NCI-H526 (cell line): ENCODE results near the gene RALGAPB.
"Not testable (repeated sequence)": the region's sequence is repeated elsewhere in the genome, so short reads cannot be mapped to it uniquely, and the experiment has no call there.

Source experiments
- DNase-seq, 2 experiments: peaks; one replicate each; lab custom pipeline; 2025; lab: John Stamatoyannopoulos, UW

RALGAPB gene

GRCh38 chr20:38447251-38447661 is 25.4 kb upstream of the RALGAPB start:
- DNase-seq, result no peak

DNA sequence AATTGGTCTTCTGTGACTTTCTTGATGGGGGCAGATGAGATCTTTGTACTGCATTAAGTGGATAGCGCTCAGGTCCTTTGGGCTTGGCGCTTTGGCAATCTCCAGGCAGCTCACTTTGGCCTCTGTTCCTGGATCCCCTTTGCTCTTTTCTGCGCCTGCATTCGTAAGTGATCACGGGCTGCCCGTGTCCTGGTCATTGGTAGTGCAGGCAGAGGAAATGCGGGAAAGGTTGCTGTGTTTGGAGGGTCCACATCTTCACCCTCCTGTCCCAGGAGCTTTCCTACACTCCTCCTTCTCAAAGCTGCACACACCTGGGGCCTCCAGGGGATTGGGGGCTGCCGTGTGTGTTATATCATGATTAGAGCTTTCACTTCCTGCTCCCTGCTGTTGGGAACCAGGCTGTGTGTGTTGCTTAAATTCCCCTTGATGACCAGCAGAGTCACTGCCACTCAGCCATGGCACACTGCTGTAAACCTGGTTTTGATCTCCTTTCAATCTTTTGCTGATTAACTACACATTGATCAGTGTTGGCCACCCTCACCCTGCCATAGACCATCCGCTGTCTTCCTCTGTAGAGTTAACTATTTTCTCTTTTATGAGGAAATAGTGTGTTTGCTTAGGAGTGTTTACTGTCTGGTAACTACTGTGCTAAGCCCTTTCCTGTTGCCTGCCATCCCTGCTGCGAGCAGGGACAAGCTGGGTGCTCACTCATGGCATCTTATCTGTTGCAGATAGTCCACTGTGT is 24.5 kb upstream of the RALGAPB start:
- no peak for DNase-seq

DNA sequence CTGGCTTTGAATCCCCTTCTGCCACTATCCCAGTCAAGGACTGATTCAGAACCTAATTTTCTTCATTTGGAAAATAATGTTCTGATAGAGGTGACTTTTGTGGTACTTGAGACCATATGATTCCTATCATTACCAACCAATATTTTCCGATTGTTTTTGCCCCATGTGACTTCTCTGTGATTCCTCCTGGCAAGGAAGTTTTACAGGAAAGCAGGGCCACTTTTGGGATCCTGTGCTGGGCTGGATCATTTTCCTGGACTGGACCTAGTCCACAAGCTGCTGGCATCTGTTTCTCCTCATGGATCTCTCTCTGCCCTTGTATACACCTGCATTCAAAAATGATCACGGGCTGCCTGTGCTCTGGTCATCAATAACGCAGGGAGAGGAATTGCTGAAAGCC is 23.6 kb upstream of the RALGAPB start:
- DNase-seq, result no peak

DNA sequence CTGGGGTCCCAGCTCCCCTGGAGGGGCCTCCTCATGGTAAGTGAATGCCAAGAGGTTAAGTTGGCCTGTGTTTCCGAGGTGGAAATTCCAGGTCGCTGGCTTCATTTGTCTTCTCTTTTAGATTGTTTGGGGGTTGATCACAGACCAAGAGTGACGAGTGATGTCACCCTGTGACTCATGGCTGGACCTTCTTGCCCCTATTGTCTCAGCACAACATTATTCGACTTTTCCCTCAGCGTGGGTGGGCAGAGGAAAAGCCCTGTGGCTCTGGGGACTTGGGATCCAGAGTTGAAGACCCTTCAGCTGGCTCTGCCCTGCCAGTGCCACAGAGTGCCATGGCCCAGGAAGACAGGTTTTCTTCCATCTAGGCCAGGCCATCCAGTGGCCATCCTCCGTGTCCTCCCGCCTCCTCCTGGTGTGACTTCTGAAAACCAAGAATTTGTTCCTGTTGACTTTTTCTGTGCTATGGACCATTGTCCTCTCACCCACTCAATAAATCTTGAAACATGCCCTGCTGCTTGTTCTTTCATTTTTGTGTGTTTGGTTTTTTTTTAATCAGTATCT is 22.1 kb upstream of the RALGAPB start:
- DNase-seq, result no peak

DNA sequence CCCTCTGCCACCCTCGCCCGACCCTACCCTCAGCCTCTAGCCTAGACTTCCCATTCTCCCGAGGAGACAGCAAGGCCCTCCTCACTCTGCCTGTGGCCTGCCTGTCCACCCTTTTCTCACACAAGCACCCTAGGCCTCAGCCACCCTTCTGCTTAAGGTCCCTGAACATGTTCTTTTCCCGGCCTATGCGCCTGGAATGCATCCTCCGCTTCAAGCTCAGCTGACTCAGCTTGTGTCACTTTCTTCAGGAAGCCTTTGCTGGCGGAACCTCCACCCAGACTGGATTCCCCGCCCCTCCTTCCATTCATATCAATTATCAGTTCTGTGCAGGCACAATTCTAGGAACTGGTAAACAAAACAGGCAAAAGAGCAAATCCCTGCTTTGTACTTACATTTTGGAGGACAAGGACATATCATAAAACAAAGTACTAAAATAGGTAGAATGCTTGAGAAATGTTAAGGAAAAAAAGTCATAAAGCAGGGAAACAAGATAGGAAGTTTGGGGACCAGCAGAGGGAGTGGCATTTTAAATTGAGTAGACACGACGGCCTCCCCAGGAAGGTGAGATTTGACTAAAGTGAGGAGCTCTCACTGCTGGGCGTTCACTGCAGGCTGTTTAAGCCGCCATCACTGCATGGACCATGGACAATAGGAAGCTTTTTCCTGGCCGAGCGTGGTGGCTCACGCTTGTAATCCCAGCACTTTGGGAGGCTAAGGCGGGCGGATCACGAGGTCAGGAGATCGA is 19.6 kb upstream of the RALGAPB start:
- DNase-seq, result no peak

- DNase-seq, result no peak
These were observed 18.7 kb upstream of the RALGAPB start for GRCh38 chr20:38453941-38454340.

DNA sequence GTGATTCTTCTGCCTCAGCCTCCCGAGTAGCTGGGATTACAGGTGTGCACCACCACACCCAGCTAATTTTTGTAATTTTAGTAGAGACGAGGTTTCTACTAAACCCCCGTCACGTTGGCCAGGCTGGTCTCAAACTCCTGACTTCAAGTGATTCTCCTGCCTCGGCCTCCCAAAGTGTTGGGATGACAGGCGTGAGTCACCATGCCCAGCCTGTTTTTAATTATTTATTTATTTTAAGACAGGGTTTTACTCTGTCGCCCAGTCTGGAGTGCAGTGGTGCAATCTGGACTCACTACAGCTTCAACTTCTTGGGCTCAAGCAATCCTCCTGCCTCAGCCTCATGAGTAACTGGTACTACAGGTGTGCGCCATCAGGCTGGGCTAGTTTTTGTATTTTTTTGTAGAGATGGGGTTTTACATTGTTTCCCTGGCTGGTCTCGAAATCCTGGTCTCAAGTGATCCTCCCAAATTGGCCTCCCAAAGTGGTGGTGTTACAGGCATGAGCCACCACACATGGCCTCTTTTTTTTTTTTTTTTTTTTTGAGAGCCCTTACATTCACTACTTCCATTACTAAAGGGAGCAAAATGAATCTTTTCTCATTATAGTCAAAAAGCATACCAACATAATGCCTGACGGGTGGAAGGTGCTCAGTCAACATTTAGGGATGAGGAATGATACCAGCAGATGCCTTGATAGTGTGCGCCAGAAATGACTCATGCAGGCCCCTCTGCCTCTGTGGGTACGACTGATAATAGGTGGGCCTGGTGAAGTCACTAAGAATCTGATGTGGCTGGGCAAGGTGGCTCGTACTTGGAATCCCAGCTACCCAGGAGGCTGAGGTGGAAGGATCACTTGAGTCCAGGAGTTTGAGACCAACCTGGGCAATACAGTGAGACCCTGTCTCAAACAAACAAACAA is 17.8 kb upstream of the RALGAPB start:
- DNase-seq, result no peak

DNA sequence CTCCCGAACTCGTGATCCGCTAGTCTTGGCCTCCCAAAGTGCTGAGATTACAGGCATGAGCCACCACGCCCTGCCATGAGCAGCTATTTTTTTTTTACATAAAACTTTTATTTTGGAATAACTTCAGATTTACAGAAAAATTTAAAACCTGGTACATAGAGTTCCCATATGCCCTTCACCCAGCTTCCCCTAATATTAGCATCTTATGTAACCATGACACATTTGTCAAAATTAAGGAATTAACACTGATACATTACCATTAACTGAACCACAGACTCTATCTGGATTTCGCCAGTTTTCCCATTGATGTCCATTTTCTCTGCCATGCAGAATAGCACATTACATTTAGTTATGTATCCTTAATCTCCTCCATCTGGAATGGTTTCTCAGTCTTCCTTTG is 14.3 kb upstream of the RALGAPB start:
- no peak for DNase-seq

- DNase-seq, result no peak
These were observed 12.5 kb upstream of the RALGAPB start for GRCh38 chr20:38460040-38460623.

DNA sequence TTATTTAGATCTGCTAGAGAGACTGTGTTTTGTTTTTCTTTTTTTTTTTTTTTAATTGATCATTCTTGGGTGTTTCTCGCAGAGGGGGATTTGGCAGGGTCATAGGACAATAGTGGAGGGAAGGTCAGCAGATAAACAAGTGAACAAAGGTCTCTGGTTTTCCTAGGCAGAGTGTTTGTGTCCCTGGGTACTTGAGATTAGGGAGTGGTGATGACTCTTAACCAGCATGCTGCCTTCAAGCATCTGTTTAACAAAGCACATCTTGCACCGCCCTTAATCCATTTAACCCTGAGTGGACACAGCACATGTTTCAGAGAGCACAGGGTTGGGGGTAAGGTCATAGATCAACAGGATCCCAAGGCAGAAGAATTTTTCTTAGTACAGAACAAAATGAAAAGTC is 12.0 kb upstream of the RALGAPB start:
- DNase-seq, result not testable (repeated sequence)

GRCh38 chr20:38461167-38461566 is 11.5 kb upstream of the RALGAPB start:
- not testable (repeated sequence) for DNase-seq

GRCh38 chr20:38461569-38461968 is 11.1 kb upstream of the RALGAPB start:
- not testable (repeated sequence) for DNase-seq

GRCh38 chr20:38466171-38466570 is 6.5 kb upstream of the RALGAPB start:
- DNase-seq, result no peak

DNA sequence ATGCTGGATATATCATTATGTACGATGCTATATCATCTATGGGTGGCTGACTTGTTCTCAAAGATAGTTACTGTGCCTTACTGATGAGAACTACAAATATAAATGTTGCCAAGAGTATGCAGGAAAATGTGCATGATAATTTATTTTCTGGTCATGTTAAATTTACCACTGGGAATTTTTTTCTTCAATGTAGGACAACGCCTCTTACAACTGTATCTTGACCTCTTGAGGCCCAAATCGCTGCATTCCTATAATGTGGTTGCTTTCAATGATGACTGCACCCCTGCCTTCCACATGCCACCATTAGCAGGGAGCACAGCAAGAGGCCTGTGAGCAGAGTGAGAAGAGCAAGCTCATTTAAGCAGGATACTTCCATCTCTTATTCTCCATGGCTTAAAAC is 5.7 kb upstream of the RALGAPB start:
- DNase-seq, result no peak

DNA sequence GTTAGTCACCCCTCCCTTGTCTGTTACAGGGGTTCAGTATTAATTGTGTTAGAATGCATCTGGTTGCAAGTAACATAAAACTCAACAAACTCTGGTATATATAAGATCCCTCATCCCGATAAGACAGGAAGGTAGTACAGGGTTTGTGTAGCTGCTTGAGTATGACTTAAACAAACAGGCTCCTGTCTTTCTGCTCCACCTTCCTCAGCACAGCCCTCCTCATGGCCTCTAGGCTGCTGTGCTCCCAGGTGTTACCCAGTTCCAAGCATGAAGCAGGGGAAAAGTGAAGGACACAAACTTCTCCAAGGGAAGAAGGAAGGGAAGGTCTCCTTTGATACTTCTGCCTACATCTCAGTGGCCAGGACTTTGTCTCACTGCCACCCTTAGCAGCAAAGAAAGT is 1.4 kb upstream of the RALGAPB start:
- DNase-seq, result no peak

DNA sequence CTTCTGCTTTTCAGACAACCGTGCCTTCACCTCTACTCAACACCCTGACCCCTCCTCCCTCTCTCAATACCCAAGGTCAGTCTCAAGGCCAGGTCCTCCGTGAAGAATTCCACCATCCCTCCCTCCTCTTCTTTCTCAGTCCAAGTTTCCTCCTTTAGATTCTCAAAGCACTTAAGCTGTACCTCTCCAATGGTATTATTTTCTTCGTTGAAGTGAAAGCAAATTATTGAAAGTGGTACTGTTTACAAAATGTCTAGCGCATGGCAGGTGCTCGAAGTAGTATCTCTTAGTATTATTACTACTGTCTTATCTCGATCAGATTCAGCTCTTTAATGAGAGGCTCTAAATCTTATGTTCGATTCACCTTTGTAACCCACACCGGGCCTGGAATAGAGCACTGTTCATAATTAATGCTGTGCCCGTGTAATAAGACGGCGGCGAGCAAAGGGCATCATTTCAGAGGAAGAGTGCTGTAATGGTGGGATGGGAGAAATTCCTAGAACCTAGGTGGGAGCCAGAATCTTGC is 593 bp upstream of the RALGAPB start:
- DNase-seq, result no peak

- DNase-seq, result no peak
These were observed 738 bp downstream of the RALGAPB start for GRCh38 chr20:38473367-38473795.

- DNase-seq, result no peak
These were observed 5.1 kb downstream of the RALGAPB start for GRCh38 chr20:38477747-38478146.

DNA sequence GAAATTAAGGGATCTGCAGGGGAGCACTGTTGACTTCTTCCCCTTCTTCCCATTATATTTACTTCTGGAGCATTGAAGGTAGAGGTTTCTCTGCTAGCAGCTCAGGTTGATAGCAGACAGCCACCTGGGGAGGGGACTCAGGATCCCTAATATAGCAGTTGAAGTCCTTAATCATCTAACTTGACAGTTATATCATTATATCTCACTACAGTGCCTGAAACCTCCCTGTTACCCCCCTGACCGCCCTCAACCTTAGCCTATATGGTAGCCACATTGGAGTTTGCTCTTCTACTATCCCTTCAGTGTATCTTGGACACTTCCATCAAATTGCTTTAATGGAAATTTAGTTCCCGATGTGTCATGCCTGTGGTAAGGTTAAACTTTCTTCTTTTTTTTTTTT is 7.0 kb downstream of the RALGAPB start:
- no peak for DNase-seq

DNA sequence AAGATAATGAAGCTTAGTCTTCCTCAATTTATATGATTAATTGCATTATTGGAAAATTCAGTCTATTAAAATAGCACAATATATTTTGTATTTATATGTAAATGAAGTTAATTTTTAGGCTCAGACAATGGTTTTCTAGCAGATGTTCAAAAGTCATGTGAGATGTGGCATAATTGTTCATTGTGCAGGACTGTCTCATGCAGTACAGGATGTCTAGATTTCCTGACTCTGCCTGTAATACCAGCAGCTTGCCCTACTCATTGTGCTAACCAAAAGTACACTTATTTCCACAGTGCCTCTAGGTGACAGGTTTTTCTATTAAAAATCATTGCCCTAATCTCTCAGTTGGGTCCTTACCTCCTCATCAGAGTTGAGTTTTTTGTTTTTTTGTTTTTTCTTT is 12.4 kb downstream of the RALGAPB start:
- no peak for DNase-seq

- no peak for DNase-seq
These were observed 16.5 kb downstream of the RALGAPB start for GRCh38 chr20:38489181-38489580.
